Measurements from ENCODE around the gene PDSS2. TPM values are rescaled to one million over a fixed set of nuclear protein-coding genes. Genes with fewer than 3 reads are reported as not detected.

Gene PDSS2
- total and polyA plus RNA-seq, 3 donors from 2014 or later = 15.1 to 19.4 (median 17.0) TPM

- no peak for DNase-seq
- no peak for TF ChIP-seq POLR2A (IDR thresholded peaks at IDR 0.05)
- TF ChIP-seq CTCF (IDR thresholded peaks at IDR 0.05) = no peak
- no peaks in the 10 kb centered on the region for H3K27me3 ChIP-seq
- no peaks in the 10 kb centered on the region for H3K9me3 ChIP-seq
- WGBS, 2 donors = 87 to 88% methylated on average over 2 of the region's 2 CpGs
- H3K4me1 ChIP-seq = no peaks in the 10 kb centered on the region
- no peak overlapping the region for H3K4me3 ChIP-seq
- intact Hi-C loops (cut with DNase I; ENCODE audit: low total_unique reads) = no loop called here
- H3K36me3 ChIP-seq (ENCODE audit: low read depth, missing control alignments) = no peaks in the 10 kb centered on the region
- H3K27ac ChIP-seq = no peak overlapping the region
These were observed 187.1 kb downstream of the PDSS2 start for GRCh38 chr6:107272246-107272645.

GRCh38 chr6:107271208-107271790 lies 188.1 kb downstream of the PDSS2 start:
- Histone ChIP-seq H3K27me3 (no peaks in the 10 kb centered on the region), H3K36me3 (ENCODE audit: low read depth, missing control alignments) (no peaks in the 10 kb centered on the region), H3K9me3 (no peaks in the 10 kb centered on the region), H3K4me1 (no peaks in the 10 kb centered on the region), H3K27ac (no peak overlapping the region), H3K4me3 (no peak overlapping the region)
- DNase-seq = no peak
- TF ChIP-seq POLR2A (IDR thresholded peaks at IDR 0.05) (no peak), CTCF (IDR thresholded peaks at IDR 0.05) (no peak)
- intact Hi-C loops (cut with DNase I; ENCODE audit: low total_unique reads) = no loop called here

- Histone ChIP-seq H3K9me3 (no peaks in the 10 kb centered on the region), H3K4me3 (no peak overlapping the region), H3K27me3 (no peaks in the 10 kb centered on the region), H3K4me1 (no peaks in the 10 kb centered on the region), H3K27ac (no peak overlapping the region), H3K36me3 (ENCODE audit: low read depth, missing control alignments) (no peaks in the 10 kb centered on the region)
- DNase-seq = no peak
- intact Hi-C loops (cut with DNase I; ENCODE audit: low total_unique reads) = no loop called here
- TF ChIP-seq CTCF (IDR thresholded peaks at IDR 0.05) = no peak
- no peak for TF ChIP-seq POLR2A (IDR thresholded peaks at IDR 0.05)
- 94 to 97% methylated on average over 1 of the region's 1 CpG for WGBS, 2 donors
These were observed 191.7 kb downstream of the PDSS2 start for GRCh38 chr6:107267634-107268033.

- no peaks in the 10 kb centered on the region for H3K27me3 ChIP-seq
These were observed 192.4 kb downstream of the PDSS2 start for GRCh38 chr6:107267006-107267405.

More at GRCh38 chr6:107267006-107267405, 192.4 kb downstream of the PDSS2 start:
- DNase-seq = no peak
- 86 to 89% methylated on average over 4 of the region's 4 CpGs for WGBS, 2 donors
- Histone ChIP-seq H3K36me3 (ENCODE audit: low read depth, missing control alignments) (no peaks in the 10 kb centered on the region), H3K9me3 (no peaks in the 10 kb centered on the region), H3K4me1 (no peaks in the 10 kb centered on the region), H3K4me3 (no peak overlapping the region), H3K27ac (no peak overlapping the region)
- no peak for TF ChIP-seq POLR2A (IDR thresholded peaks at IDR 0.05)
- TF ChIP-seq CTCF (IDR thresholded peaks at IDR 0.05) = no peak
- intact Hi-C loops (cut with DNase I; ENCODE audit: low total_unique reads) = no loop called here

All from testis (tissue), 3 donors.